HG03520 (cell line): Measurements from ENCODE around the gene TNFSF15.
"Not testable (repeated sequence)": the region's sequence is repeated elsewhere in the genome, so short reads cannot be mapped to it uniquely, and the experiment has no call there.

Experiments
- ATAC-seq: cut with Tn5 transposase; IDR thresholded peaks from one replicate; pipeline ENCODE4 v1.9.1; 2021; ENCODE audit warnings: mild to moderate bottlenecking, moderate library complexity; ENCODE audit not compliant: unreplicated experiment

The TNFSF15 gene

GRCh38 chr9:114757984-114758383 lies 47.9 kb downstream of the TNFSF15 start:
- ATAC-seq: no peak

- no peak for ATAC-seq
These were observed 48.4 kb downstream of the TNFSF15 start for GRCh38 chr9:114757395-114757794.

- ATAC-seq: no peak
These were observed 48.9 kb downstream of the TNFSF15 start for GRCh38 chr9:114756920-114757319.

- no peak for ATAC-seq
These were observed 51.3 kb downstream of the TNFSF15 start for GRCh38 chr9:114754581-114754980.

GRCh38 chr9:114746591-114747346 lies 59.1 kb downstream of the TNFSF15 start:
- no peak for ATAC-seq

- no peak for ATAC-seq
These were observed 59.8 kb downstream of the TNFSF15 start for GRCh38 chr9:114745879-114746550.

- no peak for ATAC-seq
These were observed 60.6 kb downstream of the TNFSF15 start for GRCh38 chr9:114745108-114745848.

- no peak for ATAC-seq
These were observed 62.4 kb downstream of the TNFSF15 start for GRCh38 chr9:114743446-114743845.

GRCh38 chr9:114742947-114743346 lies 62.9 kb downstream of the TNFSF15 start:
- no peak for ATAC-seq

- not testable (repeated sequence) for ATAC-seq
These were observed 64.3 kb downstream of the TNFSF15 start for GRCh38 chr9:114741521-114741920.

- peak; percentile 72 for ATAC-seq
These were observed 67.1 kb downstream of the TNFSF15 start for GRCh38 chr9:114738581-114739316.

- no peak for ATAC-seq
These were observed 68.0 kb downstream of the TNFSF15 start for GRCh38 chr9:114737847-114738246.

- ATAC-seq: no peak
These were observed 68.7 kb downstream of the TNFSF15 start for GRCh38 chr9:114737118-114737517.

GRCh38 chr9:114735704-114736103 lies 70.1 kb downstream of the TNFSF15 start:
- ATAC-seq: no peak

GRCh38 chr9:114735139-114735538 lies 70.7 kb downstream of the TNFSF15 start:
- not testable (repeated sequence) for ATAC-seq
